HCT116 (cell line): ENCODE data around the gene DLEC1. TPM values are rescaled to one million over a fixed set of nuclear protein-coding genes. Genes with fewer than 3 reads are reported as not detected.

Experiments used
- ATAC-seq: fragments of 200-7000 bp; cut with Tn5 transposase; 2 replicates; pipeline ENCODE4 v1.9.1; 2020; ENCODE audit warnings: mild to moderate bottlenecking, moderate library complexity
- BruUV-seq: library from RNA; stranded (reverse); fragments of 400-500 nt; replicated peaks from 2 replicates; lab custom pipeline; 2021; lab: Mats Ljungman, UMichigan
- CTCF ChIA-PET: fragments of 300-600 bp; sonication (Branson Sonifier 250); formaldehyde crosslinking; loops from one replicate; lab custom pipeline; 2021; ENCODE audit warnings: antibody characterized with exemption; lab: Charles Lee
- POLR2A ChIA-PET: fragments of 300-600, 350-600 bp; sonication (Branson Sonifier 250); formaldehyde crosslinking; loops from one replicate; lab custom pipeline; 2021; ENCODE audit warnings: antibody characterized with exemption; lab: Charles Lee
- RAD21 ChIA-PET, 2 experiments: fragments of 300-600 bp; sonication (Branson Sonifier 250); formaldehyde crosslinking; loops; one replicate each; lab custom pipeline; 2023; ENCODE audit warnings: low total read pairs in 2 of 2; ENCODE audit not compliant: uncharacterized antibody in 2 of 2, unreplicated experiment in 2 of 2, low non-redundant PET in 1 of 2; lab: Charles Lee
- DNase-seq: peaks from one replicate; pipeline ENCODE4 v3.0.0-alpha.2; 2010; ENCODE audit warnings: low read depth, low spot score
- H2AFZ ChIP-seq: fragments of 200-600 bp; shearing (Covaris generic), sonication (generic); 2 replicates; pipeline ENCODE4 v1.6.1; 2017; ENCODE audit warnings: low read depth, mixed run types, mixed read lengths, antibody characterized with exemption, low read length; ENCODE audit not compliant: poor library complexity, severe bottlenecking
- H3K27ac ChIP-seq: 2 replicates; pipeline ENCODE4 v1.5.1; 2012; ENCODE audit warnings: low read depth, low read length
- H3K27me3 ChIP-seq: fragments of 200-600 bp; sonication (generic); 2 replicates; pipeline ENCODE4 v1.6.1; 2016; ENCODE audit warnings: mixed run types, low read length, mixed read lengths; ENCODE audit not compliant: insufficient read depth
- H3K36me3 ChIP-seq, 2 experiments: fragments of 200-500 bp in 1 of 2; fragments of 200-600 bp in 1 of 2; sonication (Bioruptor generic) in 1 of 2; sonication (generic) in 1 of 2; 2 replicates each; pipeline versions ENCODE4 v1.5.1 to v1.6.1; 2014 to 2016; ENCODE audit warnings: low read length in 2 of 2, inconsistent platforms in 1 of 2, mixed read lengths in 1 of 2, mixed run types in 1 of 2; ENCODE audit not compliant: insufficient read depth in 2 of 2, control insufficient read depth in 1 of 2
- H3K4me1 ChIP-seq, 2 experiments: fragments of 200-600 bp in 1 of 2; sonication (generic) in 1 of 2; 2 replicates each; pipeline versions ENCODE4 v1.5.1 to v1.6.1; 2012 to 2017; ENCODE audit warnings: low read length in 2 of 2, inconsistent platforms in 1 of 2, mild to moderate bottlenecking in 1 of 2, mixed read lengths in 1 of 2, mixed run types in 1 of 2, moderate library complexity in 1 of 2; ENCODE audit not compliant: insufficient read depth in 2 of 2, control insufficient read depth in 1 of 2
- H3K4me2 ChIP-seq: fragments of 200-600 bp; sonication (generic); 2 replicates; pipeline ENCODE4 v1.6.1; 2017; ENCODE audit warnings: mixed run types, low read length, mixed read lengths
- H3K4me3 ChIP-seq, 2 experiments: fragments of 200-600 bp in 1 of 2; sonication (generic) in 1 of 2; replicated peaks in 1 of 2; 2 replicates each; pipeline ENCODE4 v1.5.1; 2011 to 2016; ENCODE audit warnings: low read length in 2 of 2, control low read depth in 1 of 2, low read depth in 1 of 2, mild to moderate bottlenecking in 1 of 2, mixed read lengths in 1 of 2, mixed run types in 1 of 2
- H3K79me2 ChIP-seq: fragments of 200-600 bp; sonication (generic); 2 replicates; pipeline ENCODE4 v1.6.1; 2017; ENCODE audit warnings: mild to moderate bottlenecking, mixed run types, low read length, moderate library complexity, mixed read lengths; ENCODE audit not compliant: insufficient read depth
- H3K9ac ChIP-seq: fragments of 200-600 bp; sonication (generic); 2 replicates; pipeline ENCODE4 v1.6.1; 2016; ENCODE audit warnings: low read length, mixed read lengths
- H3K9me2 ChIP-seq: fragments of 200-600 bp; sonication (generic), shearing (Covaris generic); 2 replicates; pipeline ENCODE4 v1.6.1; 2017; ENCODE audit warnings: mixed run types, mild to moderate bottlenecking, moderate library complexity; ENCODE audit not compliant: insufficient read depth
- H3K9me3 ChIP-seq, 2 experiments: fragments of 200-500 bp in 1 of 2; fragments of 200-600 bp in 1 of 2; sonication (Bioruptor generic) in 1 of 2; sonication (generic) in 1 of 2; 2 replicates each; pipeline ENCODE4 v1.6.1; 2014 to 2017; ENCODE audit warnings: low read length in 2 of 2, mixed read lengths in 2 of 2, inconsistent platforms in 1 of 2, low read depth in 1 of 2, mild to moderate bottlenecking in 1 of 2, mixed run types in 1 of 2, moderate library complexity in 1 of 2; ENCODE audit not compliant: control insufficient read depth in 1 of 2, insufficient read depth in 1 of 2
- H4K20me1 ChIP-seq: fragments of 200-600 bp; sonication (generic), shearing (Covaris generic); 2 replicates; pipeline ENCODE4 v1.6.1; 2017; ENCODE audit warnings: mixed run types, mild to moderate bottlenecking, moderate library complexity; ENCODE audit not compliant: insufficient read depth
- FOSL1 ChIP-seq: IDR thresholded peaks from 2 replicates; pipeline ENCODE4 v1.6.1; 2012; ENCODE audit warnings: low read depth
- JUND ChIP-seq: IDR thresholded peaks from 2 replicates; pipeline ENCODE4 v1.6.1; 2012
- intact Hi-C: fragments of 100-400 bp; cut with micrococcal nuclease; formaldehyde crosslinking; loops from 2 replicates; pipeline ENCODE4 v1.10.0; 2022
- total RNA-seq: library from RNA; stranded (reverse); gene quantifications from one replicate; pipeline ENCODE4 v1.2.1, GENCODE V29; 2021; ENCODE audit not compliant: unreplicated experiment
- TF ChIP-seq, protein P1 (sequence below): IDR thresholded peaks from 2 replicates; pipeline ENCODE4 v1.6.1; 2012; ENCODE audit warnings: low read depth

DLEC1 gene
- total RNA-seq, 1 experiment from 2014 or later = 0.61 TPM

DNA sequence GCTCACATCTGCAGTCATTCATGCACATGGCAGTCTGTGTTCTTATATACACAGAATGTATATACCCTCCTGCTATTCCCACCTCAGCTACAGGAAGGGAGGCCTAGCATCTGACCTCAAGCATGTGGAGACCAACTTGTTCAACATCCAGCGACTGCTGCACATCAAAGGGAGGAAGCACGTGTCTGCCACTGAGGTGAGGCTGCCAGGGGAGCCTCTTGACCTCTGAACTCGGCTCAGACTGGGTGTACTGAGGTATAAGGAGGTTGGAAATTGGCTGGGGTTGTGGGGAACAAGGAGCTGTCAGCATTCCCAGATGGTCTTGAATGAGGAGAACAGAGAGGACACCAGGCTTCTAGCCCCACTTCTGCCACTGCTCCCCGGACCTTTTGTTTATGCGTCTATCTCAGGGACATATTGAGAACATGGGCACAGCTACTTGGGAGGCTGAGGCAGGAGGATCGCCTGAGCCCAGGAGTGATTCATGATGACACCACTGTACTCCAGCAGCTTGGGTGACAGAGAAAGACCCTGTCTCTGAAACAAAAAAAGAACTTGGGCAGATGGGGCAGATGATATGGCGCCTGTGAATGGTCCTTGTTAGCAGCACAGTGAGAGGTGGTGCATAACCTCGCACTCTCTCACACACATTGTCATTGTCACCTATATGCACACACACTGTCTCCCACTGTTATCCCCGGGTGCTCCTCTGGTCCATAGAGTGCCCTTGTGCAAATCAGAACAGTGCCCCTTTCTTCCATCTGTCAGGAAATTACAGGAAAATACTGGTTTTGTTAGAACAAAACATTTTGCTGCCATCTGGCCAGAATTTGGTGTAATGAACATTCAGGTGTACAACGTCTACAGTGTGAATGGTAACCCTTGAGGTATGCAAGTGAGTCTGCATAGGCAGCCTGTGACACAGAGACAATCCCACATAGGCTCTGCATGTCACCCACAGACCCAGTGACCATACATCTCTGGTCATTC is 43.1 kb upstream of the DLEC1 start:
- Histone ChIP-seq H3K79me2 (no peaks in the 10 kb centered on the region), H3K4me3 (no peak overlapping the region), H3K27ac (no peak overlapping the region), H3K4me2 (no peak overlapping the region; the same call in 1 of the 2 replicates), H3K27me3 (no peaks in the 10 kb centered on the region), H2AFZ (peak overlapping the region; percentile 77), H4K20me1 (no peaks in the 10 kb centered on the region), H3K9me2 (no peaks in the 10 kb centered on the region), H3K9me3 (no peaks in the 10 kb centered on the region), H3K4me1 (peaks cover 11 to 41% of the 10 kb centered on the region in 2 experiments), H3K36me3 (no peaks in the 10 kb centered on the region), H3K9ac (no peak overlapping the region)
- ChIA-PET POLR2A (interaction anchor here (1.0 kb wide), 1 partner anchor 27 kb away, joined by 3 read pairs; no protein-coding TSS in a partner anchor), RAD21 (interaction anchor here in 1 of 2 experiments (1.1 kb wide), 1 partner anchor 141 kb away, joined by 6 read pairs; no protein-coding TSS in a partner anchor), CTCF (interaction anchor here (0.6 to 1.6 kb wide), 16 partner anchors 9 to 302 kb away, joined by 3 to 24 read pairs (median 4); no protein-coding TSS in a partner anchor)
- no TSS peak for BruUV-seq
- intact Hi-C loops = loop anchor here (1.0 kb wide), 1 partner anchor 22 kb away; no protein-coding TSS in a partner anchor
- no peak for DNase-seq
- no peak for ATAC-seq
- TF ChIP-seq, protein P1, sequence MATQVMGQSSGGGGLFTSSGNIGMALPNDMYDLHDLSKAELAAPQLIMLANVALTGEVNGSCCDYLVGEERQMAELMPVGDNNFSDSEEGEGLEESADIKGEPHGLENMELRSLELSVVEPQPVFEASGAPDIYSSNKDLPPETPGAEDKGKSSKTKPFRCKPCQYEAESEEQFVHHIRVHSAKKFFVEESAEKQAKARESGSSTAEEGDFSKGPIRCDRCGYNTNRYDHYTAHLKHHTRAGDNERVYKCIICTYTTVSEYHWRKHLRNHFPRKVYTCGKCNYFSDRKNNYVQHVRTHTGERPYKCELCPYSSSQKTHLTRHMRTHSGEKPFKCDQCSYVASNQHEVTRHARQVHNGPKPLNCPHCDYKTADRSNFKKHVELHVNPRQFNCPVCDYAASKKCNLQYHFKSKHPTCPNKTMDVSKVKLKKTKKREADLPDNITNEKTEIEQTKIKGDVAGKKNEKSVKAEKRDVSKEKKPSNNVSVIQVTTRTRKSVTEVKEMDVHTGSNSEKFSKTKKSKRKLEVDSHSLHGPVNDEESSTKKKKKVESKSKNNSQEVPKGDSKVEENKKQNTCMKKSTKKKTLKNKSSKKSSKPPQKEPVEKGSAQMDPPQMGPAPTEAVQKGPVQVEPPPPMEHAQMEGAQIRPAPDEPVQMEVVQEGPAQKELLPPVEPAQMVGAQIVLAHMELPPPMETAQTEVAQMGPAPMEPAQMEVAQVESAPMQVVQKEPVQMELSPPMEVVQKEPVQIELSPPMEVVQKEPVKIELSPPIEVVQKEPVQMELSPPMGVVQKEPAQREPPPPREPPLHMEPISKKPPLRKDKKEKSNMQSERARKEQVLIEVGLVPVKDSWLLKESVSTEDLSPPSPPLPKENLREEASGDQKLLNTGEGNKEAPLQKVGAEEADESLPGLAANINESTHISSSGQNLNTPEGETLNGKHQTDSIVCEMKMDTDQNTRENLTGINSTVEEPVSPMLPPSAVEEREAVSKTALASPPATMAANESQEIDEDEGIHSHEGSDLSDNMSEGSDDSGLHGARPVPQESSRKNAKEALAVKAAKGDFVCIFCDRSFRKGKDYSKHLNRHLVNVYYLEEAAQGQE = no peak
- TF ChIP-seq JUND (no peak), FOSL1 (no peak)
